OCI-LY7 (cell line): ENCODE data around the gene ZXDC. TPM values are rescaled to one million over a fixed set of nuclear protein-coding genes. Genes with fewer than 3 reads are reported as not detected.

Experiments used
- BruUV-seq: library from RNA; stranded (reverse); fragments of 400-500 nt; replicated peaks from 2 replicates; lab custom pipeline; 2021; lab: Mats Ljungman, UMichigan
- CTCF ChIA-PET: fragments of 300-600 bp; sonication (Branson Sonifier 250); formaldehyde crosslinking; loops from one replicate; lab custom pipeline; 2022; ENCODE audit warnings: antibody characterized with exemption; ENCODE audit not compliant: unreplicated experiment; lab: Charles Lee
- POLR2A ChIA-PET: fragments of 300-600 bp; sonication (Branson Sonifier 250); formaldehyde crosslinking; loops from one replicate; lab custom pipeline; 2022; ENCODE audit warnings: antibody characterized with exemption; lab: Charles Lee
- DNase-seq: peaks from one replicate; pipeline ENCODE4 v3.0.0-alpha.2; 2015; ENCODE audit warnings: low spot score
- H2AFZ ChIP-seq: fragments of 200-600 bp; sonication (generic), shearing (Covaris generic); 2 replicates; pipeline ENCODE4 v1.6.1; 2014; ENCODE audit warnings: mild to moderate bottlenecking, antibody characterized with exemption, low read length, moderate library complexity
- H3K27ac ChIP-seq: fragments of 200-600 bp; sonication (generic); 2 replicates; pipeline ENCODE4 v1.5.1; 2014; ENCODE audit warnings: mixed run types, low read depth, mild to moderate bottlenecking, moderate library complexity, low read length, inconsistent platforms; ENCODE audit not compliant: poor library complexity, severe bottlenecking
- H3K36me3 ChIP-seq: fragments of 200-600 bp; sonication (generic); 2 replicates; pipeline ENCODE4 v1.6.1; 2014; ENCODE audit warnings: mild to moderate bottlenecking, antibody characterized with exemption, low read length, moderate library complexity, mixed read lengths; ENCODE audit not compliant: insufficient read depth
- H3K4me1 ChIP-seq: fragments of 200-600 bp; sonication (generic); 2 replicates; pipeline ENCODE4 v1.5.1; 2014; ENCODE audit warnings: mild to moderate bottlenecking, low read length; ENCODE audit not compliant: insufficient read depth, poor library complexity, severe bottlenecking
- H3K4me2 ChIP-seq: fragments of 200-600 bp; sonication (generic); 2 replicates; pipeline ENCODE4 v1.6.1; 2014; ENCODE audit warnings: mild to moderate bottlenecking, low read length
- H3K4me3 ChIP-seq: fragments of 200-600 bp; sonication (generic); 2 replicates; pipeline ENCODE4 v1.5.1; 2014; ENCODE audit warnings: mild to moderate bottlenecking, low read depth, low read length; ENCODE audit not compliant: poor library complexity, severe bottlenecking
- H3K79me2 ChIP-seq: fragments of 200-600 bp; sonication (generic); 2 replicates; pipeline ENCODE4 v1.6.1; 2016; ENCODE audit warnings: low read depth, mild to moderate bottlenecking, low read length, moderate library complexity, mixed read lengths; ENCODE audit not compliant: insufficient read depth
- H3K9me2 ChIP-seq: fragments of 200-600 bp; sonication (generic); 2 replicates; pipeline ENCODE4 v1.6.1; 2016; ENCODE audit warnings: mild to moderate bottlenecking, low read length, mixed read lengths; ENCODE audit not compliant: insufficient read depth
- H3K9me3 ChIP-seq: fragments of 200-600 bp; sonication (generic); 2 replicates; pipeline ENCODE4 v1.6.1; 2014; ENCODE audit warnings: mild to moderate bottlenecking, mixed run types, low read length, mixed read lengths
- H4K20me1 ChIP-seq: fragments of 200-600 bp; sonication (generic); 2 replicates; pipeline ENCODE4 v1.6.1; 2014; ENCODE audit warnings: mild to moderate bottlenecking, antibody characterized with exemption, low read length, moderate library complexity, mixed read lengths; ENCODE audit not compliant: insufficient read depth
- EZH2phosphoT487 ChIP-seq: fragments of 200-600 bp; sonication (generic); IDR thresholded peaks from 2 replicates; pipeline ENCODE4 v1.6.1; 2018; ENCODE audit warnings: low read depth, borderline replicate concordance, mild to moderate bottlenecking, mixed run types, antibody characterized with exemption, low read length, moderate library complexity, mixed read lengths
- intact Hi-C: fragments of 100-400 bp; cut with micrococcal nuclease; formaldehyde crosslinking; loops from one replicate; pipeline ENCODE4 v1.10.0; 2022; ENCODE audit not compliant: unreplicated experiment
- total RNA-seq, 2 experiments: library from RNA; depleted of rRNA in 1 of 2; stranded (reverse); fragments of >200 nt in 1 of 2; shearing (Covaris generic) in 1 of 2; gene quantifications; 2 replicates each; pipeline ENCODE4 v1.2.3, GENCODE V29; 2014 to 2022
- TF ChIP-seq, protein P1 (sequence below): fragments of 200-600 bp; sonication (generic); conservative IDR thresholded peaks from 2 replicates; pipeline ENCODE4 v1.5.1; 2014; ENCODE audit warnings: mild to moderate bottlenecking, antibody characterized with exemption, low read length, moderate library complexity, mixed read lengths

ZXDC gene
- total RNA-seq, 2 experiments from 2014 or later = 32.2 to 34.9 TPM

DNA sequence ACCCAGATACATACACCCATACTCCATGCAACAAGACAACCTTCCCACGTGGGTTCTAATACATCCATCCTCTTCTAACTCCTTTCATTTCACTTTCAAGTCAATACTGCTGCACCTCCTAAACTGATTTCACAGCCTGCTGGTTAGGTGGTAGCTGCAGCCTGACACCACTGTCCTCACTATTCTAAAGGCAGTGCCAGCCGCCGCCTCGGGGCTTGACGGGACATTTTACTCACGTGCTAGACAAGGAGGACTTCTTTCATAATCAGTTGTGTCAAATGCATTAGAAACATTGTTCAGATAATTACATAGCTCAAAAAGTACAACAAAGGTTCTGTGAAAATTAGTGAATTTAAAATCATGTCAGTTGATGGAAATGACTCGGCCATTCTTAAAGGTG, 35.6 kb upstream of the ZXDC start:
- H3K4me2 ChIP-seq = no peak overlapping the region
- H3K4me1 ChIP-seq = no peaks in the 10 kb centered on the region
- H3K9me3 ChIP-seq = no peaks in the 10 kb centered on the region
- H3K27ac ChIP-seq = no peak overlapping the region
- H3K79me2 ChIP-seq = no peaks in the 10 kb centered on the region
- no peaks in the 10 kb centered on the region for H3K9me2 ChIP-seq
- TF ChIP-seq, protein P1, sequence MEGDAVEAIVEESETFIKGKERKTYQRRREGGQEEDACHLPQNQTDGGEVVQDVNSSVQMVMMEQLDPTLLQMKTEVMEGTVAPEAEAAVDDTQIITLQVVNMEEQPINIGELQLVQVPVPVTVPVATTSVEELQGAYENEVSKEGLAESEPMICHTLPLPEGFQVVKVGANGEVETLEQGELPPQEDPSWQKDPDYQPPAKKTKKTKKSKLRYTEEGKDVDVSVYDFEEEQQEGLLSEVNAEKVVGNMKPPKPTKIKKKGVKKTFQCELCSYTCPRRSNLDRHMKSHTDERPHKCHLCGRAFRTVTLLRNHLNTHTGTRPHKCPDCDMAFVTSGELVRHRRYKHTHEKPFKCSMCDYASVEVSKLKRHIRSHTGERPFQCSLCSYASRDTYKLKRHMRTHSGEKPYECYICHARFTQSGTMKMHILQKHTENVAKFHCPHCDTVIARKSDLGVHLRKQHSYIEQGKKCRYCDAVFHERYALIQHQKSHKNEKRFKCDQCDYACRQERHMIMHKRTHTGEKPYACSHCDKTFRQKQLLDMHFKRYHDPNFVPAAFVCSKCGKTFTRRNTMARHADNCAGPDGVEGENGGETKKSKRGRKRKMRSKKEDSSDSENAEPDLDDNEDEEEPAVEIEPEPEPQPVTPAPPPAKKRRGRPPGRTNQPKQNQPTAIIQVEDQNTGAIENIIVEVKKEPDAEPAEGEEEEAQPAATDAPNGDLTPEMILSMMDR = no peak
- TF ChIP-seq EZH2phosphoT487 = no peak
- no TSS peak for BruUV-seq
- POLR2A ChIA-PET = interaction anchor here (1.3 to 1.4 kb wide), 2 partner anchors 12 to 85 kb away, joined by 3 to 4 read pairs; no protein-coding TSS in a partner anchor
- no peaks in the 10 kb centered on the region for H3K36me3 ChIP-seq
- H2AFZ ChIP-seq = no peak overlapping the region
- no peaks in the 10 kb centered on the region for H4K20me1 ChIP-seq
- no peak overlapping the region for H3K4me3 ChIP-seq
- intact Hi-C loops = no loop called here
- DNase-seq = no peak
- CTCF ChIA-PET = no interaction called here

DNA sequence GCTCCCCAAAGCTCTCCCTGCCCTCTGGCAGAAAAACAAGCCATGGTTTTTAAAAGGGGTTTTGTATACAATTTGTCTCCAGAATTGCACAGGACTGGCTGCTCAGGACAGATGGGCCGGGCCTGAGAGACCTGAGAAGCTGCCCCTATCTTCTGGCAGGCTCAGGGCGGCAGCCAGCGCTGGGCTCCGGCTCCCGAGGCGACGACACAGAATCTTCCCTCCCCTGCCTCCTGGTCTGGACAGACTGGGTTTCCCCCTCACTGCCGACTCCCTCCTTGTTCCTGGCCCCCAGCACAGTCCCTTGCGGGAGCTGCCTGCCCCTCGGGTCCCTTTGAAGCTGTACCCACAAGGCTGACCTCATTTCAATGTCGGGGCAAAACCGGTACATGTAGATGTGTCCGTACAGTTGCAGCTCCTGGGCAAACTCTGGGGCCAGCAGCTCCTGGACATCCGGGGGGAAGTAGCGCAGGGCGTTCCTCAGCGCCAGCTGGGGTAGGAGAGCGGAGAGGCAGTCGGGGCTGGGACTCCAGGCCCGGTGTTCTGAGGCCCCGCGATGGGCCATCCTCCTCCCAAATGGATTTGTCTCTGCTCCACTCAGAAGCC, 34.7 kb upstream of the ZXDC start:
- no peak for TF ChIP-seq EZH2phosphoT487
- TF ChIP-seq, protein P1 = no peak
- CTCF ChIA-PET = no interaction called here
- Histone ChIP-seq H3K4me1 (no peaks in the 10 kb centered on the region), H4K20me1 (no peaks in the 10 kb centered on the region), H3K4me2 (no peak overlapping the region), H2AFZ (no peak overlapping the region), H3K36me3 (no peaks in the 10 kb centered on the region), H3K4me3 (no peak overlapping the region), H3K9me3 (no peaks in the 10 kb centered on the region), H3K27ac (no peak overlapping the region), H3K79me2 (no peaks in the 10 kb centered on the region), H3K9me2 (no peaks in the 10 kb centered on the region)
- DNase-seq = no peak
- no TSS peak for BruUV-seq
- intact Hi-C loops = no loop called here
- POLR2A ChIA-PET = interaction anchor here (1.3 to 1.4 kb wide), 2 partner anchors 12 to 84 kb away, joined by 3 to 4 read pairs; no protein-coding TSS in a partner anchor

DNA sequence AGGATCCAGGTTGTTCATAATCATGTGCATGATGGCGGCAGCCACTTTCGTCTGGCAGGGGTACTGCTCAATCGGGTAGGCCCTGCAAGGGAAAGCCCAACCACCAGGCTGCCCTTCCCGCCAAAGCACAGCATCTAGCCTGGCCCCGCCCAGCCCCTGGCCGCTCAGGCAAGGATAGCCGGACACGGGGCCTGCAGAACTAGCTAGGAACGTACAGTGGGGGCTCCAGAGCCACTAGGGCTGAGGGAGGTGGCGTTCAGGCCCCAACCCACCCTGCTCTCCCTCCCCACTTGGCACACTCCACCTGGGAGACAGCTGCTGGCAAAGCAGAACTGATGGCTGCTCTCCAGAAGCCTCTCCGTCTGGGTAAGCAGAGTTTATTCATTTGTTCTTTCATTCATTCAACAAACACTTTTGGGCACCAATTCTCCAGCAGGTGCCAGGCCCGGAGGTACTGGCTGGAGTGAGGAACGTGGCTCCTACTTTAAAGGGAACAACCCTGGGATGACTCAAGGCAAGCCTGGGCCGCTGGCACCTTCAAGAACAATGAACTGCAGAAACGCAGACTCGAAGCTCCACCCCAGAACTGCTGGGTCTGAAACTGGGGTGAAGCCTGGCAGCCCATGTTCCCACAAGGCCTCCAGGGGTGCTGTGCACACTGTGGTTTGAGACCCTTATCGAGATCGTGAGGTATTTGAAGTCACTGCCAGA, 34.1 kb upstream of the ZXDC start:
- no peak for TF ChIP-seq EZH2phosphoT487
- TF ChIP-seq, protein P1 = no peak
- no peak overlapping the region for H2AFZ ChIP-seq
- no peak for DNase-seq
- no peaks in the 10 kb centered on the region for H4K20me1 ChIP-seq
- H3K4me2 ChIP-seq = no peak overlapping the region
- no peaks in the 10 kb centered on the region for H3K9me3 ChIP-seq
- ChIA-PET CTCF (no interaction called here), POLR2A (no interaction called here)
- H3K9me2 ChIP-seq = no peaks in the 10 kb centered on the region
- H3K27ac ChIP-seq = no peak overlapping the region
- no peaks in the 10 kb centered on the region for H3K79me2 ChIP-seq
- intact Hi-C loops = no loop called here
- no peaks in the 10 kb centered on the region for H3K36me3 ChIP-seq
- no peak overlapping the region for H3K4me3 ChIP-seq
- BruUV-seq = no TSS peak
- no peaks in the 10 kb centered on the region for H3K4me1 ChIP-seq
